Kasumi-1 (cell line): ENCODE data around the gene GRM8.
A peak's percentile ranks its signal among the peaks of the same experiment; 100 is the strongest.
"Not testable (repeated sequence)": the region's sequence is repeated elsewhere in the genome, so short reads cannot be mapped to it uniquely, and the experiment has no call there.

Source experiments
- DNase-seq, 2 experiments: peaks; one replicate each; lab custom pipeline; 2025; lab: John Stamatoyannopoulos, UW

The GRM8 gene

GRCh38 chr7:127029823-127030222, 222.9 kb downstream of the GRM8 start:
- no peak for DNase-seq

GRCh38 chr7:127021857-127022256, 230.9 kb downstream of the GRM8 start:
- DNase-seq = no peak

- no peak for DNase-seq
Measured at GRCh38 chr7:127021019-127021738, 231.6 kb downstream of the GRM8 start.

DNA sequence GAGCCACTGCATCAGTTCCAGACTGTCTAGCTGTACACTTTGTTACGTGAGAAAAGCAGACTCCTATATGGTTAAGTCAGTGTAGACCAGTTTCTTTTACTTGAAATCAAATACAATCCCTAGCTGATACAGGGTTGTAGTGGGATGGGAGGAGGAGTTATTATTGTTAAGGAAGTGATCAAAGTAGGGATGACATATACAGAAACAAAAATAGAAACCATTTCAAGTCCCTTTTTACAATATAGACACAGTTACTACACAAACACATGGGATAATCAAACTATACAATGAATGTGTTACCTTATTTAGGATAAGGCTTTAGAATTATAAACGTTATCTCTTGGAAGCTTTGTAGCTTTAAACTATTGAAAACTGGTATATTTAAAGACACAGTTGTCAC, 233.9 kb downstream of the GRM8 start:
- DNase-seq = no peak

DNA sequence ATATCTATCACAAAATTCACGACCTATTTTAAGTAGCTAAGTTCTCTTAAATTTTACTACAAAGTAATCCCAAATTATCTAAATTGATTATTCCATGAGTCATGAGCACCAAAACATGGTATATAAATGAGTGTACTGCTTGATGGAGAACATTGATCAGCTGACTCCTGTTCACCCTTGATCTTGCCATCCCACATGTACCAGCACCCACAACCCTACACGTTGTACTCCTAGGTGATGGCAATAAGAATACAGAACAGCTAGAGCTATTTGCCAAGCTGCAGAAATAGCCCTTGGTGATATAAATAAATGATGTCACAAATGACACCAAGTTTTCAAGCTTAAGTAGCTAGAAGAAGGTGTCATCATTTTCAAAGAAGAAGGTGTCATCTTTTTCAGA, 235.5 kb downstream of the GRM8 start:
- no peak for DNase-seq

DNA sequence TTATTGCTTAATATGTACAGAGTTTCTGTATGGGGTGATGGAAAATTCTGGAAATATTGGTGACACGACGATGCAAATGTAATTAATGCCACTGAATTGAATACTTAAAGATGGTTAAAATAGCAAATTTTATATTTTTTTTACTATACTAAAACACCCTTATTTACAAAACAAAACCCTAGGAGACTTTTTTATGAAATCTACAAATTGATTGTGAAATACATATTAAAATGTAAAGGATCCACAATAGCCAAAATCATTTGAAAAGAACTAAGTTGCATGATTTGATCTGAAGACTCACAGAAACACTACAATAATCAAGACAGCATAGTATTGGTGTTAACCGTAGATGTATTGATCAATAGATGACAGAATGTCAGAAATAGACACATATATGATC, 252.0 kb downstream of the GRM8 start:
- no peak for DNase-seq

DNA sequence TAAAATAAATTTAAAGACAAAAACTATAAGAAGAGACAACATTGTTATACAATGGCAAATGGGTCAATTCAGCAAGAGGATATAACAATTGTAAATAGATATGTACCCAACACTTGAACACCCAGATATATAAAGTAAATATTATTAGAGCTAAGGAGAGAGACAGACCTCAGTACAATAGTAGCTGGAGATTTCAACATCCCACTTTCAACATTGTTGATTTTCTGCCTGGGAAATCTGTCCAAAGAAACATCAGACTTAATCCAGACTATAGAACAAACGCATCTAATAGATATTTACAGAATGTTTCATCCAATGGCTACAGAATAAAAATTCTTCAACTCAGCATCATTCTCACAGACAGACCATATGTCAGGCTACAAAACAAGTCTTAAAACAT, 256.1 kb downstream of the GRM8 start:
- DNase-seq = no peak

GRCh38 chr7:126993626-126994213, 259.0 kb downstream of the GRM8 start:
- peak; percentile 18 to 27 for DNase-seq

- no peak for DNase-seq
Measured at GRCh38 chr7:126988022-126988421, 264.7 kb downstream of the GRM8 start.

DNA sequence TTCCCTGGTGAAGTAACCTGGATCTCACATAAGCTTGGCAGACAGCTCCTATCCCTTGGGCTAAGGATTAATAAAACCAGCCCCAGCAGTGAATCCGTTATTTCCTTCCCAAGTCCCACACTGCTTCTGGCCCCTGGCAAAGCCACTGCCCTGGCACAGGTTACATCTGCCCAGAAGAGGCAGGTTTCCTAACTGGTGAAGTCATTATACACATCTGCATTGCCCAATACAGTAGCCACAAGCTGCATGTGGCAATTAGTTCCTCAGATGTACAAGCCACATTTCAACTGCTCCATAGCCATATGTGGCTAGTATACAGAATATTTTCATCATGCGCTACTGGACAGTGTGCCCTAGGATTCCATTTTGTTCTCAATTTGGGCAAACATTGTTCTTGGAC, 273.0 kb downstream of the GRM8 start:
- no peak for DNase-seq

DNA sequence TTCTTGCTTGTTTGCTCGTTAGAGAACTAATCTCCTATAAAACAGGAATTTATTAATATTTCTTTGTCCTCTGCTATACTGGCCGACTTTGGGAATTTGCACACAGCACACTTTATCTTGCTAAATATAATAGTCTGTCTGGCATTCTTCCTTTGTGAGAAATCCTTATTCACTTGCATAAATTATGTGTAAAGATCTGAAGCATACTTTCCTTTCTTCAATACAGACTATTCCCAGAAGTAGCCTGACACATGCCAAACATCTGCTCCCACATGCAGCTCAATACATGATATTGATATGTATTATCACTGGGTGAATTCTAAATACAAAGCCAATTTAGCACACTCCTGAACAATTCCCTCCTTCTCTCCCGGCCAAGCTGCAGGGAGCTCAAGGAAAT, 273.9 kb downstream of the GRM8 start:
- DNase-seq = no peak

- DNase-seq = no peak
Measured at GRCh38 chr7:126973066-126973465, 279.7 kb downstream of the GRM8 start.

DNA sequence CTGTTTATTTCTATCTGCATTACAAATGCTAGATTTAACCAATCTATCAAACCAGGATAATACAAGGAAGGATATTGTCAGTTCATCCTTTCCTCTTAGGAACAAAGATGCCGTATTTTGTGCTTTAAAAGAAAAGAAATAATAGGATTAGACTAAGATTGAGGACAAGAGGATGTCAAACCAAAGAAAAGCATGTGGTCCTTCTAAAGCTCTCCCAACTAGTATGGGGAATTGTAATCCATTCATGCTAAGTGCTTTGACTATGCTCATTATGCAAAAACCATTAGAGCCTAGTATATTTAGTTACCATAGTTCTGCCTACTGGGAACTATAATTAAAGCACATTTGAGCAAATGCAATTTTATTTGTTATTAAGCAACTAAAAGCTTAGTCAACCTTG, 280.2 kb downstream of the GRM8 start:
- DNase-seq = no peak

DNA sequence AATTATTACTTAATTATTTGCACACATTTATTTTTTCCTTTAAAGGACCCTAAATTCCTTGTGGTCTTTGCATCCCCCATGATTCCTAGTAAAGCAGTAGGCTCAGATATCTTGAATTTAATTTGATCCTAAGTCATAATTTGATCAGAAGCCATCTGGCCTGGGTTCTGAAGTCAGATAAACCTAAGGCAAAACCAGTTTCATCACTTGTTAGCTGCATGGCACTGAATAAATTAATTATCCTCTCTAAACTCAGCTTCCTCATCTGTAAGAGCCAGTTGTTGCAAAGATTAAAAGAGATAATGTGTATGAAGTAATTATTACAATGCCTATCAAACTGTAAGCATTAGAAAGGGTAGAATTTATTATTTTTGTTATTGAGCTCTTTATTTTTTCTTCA, 293.1 kb downstream of the GRM8 start:
- no peak for DNase-seq

DNA sequence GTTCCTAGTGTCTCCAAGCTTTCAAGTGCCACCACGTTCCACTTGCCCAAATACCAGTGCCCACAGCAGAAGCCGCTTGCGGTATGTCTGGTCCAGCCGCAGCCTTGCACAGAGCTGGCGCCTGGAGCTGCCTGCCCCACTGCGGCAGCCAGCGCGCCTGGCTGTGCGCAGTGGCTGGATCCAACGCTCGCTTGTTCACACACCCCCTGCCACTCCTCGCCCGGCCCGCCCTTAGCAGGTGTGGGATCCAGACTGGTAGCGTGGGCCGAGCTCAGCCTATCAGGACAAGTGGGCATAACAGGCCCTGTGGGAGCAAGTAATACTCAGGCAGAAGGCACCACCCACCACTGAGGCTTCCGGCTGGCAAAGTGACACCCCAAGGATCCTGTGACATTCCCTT, 294.4 kb downstream of the GRM8 start:
- no peak for DNase-seq

DNA sequence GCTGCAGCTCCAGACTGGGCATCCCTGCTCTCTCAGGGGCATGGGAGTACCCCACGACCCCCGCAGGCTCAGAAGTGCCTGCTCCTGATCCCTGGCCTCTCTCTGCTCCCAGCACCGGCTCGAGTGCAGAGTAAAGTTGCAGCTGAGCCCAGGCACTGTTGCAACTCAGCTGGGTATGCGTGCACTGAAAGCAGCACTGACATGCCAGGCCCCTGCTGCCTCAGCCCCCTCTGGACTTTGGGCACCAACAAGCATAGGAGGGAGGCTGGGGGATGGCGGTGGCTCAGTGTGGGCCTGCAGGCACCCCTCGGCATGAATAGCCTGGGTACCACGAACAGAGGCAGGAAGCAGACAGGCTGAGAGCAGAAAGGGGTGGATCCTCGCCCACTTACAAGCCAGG, 295.3 kb downstream of the GRM8 start:
- no peak for DNase-seq

DNA sequence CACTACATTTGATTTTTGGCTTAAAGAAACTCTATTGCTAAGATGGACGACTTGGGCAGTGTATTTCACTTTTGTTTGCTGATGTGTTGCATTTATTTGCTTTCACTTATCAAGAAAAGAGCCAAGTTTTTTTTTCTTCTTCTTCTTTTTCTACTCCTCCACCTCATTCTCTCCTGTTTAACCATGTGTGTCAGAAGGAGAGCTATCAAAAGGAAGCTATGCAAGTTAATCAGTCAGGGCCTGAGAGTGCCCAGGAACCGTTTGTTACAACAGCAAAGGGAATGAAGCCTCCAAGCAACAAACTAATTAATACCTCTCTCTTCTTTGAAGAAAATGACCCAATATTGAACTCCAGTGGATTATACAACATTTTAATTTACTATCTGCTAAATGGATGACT, 299.3 kb downstream of the GRM8 start:
- no peak for DNase-seq

DNA sequence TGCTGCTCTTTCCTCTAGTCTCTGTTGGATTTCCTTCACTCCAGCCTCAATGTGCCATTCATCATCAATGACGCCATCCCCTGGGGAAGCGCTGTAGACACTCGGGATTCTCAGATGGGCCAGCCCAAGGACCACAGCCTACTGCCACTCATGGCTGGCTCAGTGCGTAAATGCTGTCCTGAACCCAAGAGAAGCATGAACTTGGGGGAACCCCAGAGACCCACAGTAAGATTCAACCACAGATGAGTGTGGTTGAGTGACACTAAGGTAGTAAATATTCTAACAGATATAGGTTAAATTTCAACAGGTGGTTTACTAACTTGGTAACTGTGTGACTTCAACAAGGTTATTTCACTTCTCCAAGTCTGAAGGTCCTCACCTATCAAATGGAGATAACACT, 304.1 kb downstream of the GRM8 start:
- no peak for DNase-seq

GRCh38 chr7:126940723-126941307, 311.9 kb downstream of the GRM8 start:
- DNase-seq = no peak

DNA sequence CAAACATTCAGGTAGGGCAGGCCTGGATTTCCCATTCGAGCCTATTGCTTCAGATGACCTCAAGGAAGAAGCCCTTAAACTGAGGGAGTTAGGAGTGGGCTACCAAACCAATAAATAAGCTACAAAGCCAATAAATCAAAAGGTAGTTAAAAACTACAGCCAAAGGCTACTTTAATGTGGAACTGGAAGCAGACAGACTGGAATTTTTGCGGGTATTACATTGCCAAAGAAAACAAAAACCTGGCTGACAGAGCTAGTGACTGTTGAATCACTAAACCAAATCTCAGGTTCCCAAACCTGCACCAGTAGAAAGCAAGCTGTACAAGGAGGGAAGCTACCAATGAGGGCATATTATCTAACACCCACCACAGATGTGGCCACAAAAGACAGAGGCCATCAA, 315.6 kb downstream of the GRM8 start:
- DNase-seq = no peak

DNA sequence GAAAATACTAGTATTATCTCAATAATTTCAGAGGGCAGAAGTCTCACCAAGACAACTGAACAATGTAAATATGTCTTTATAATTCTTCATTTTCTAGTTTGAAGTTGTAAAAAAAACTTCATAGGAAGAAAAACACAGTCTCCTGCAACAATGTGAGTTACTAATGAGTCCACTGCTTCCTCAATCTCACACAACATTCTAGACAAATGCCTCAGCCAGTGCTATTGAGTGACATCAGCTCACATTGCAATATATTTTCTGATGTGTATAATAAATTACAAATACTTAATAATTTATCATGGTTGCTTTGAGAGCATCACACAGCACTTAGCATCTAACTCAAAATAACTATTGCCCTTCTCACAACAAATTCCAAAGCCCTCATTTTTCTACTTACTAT, 321.2 kb downstream of the GRM8 start:
- DNase-seq = no peak

- no peak for DNase-seq
Measured at GRCh38 chr7:126930166-126930565, 322.6 kb downstream of the GRM8 start.

GRCh38 chr7:126924477-126924876, 328.3 kb downstream of the GRM8 start:
- DNase-seq = no peak

GRCh38 chr7:126911627-126912026, 341.1 kb downstream of the GRM8 start:
- not testable (repeated sequence) for DNase-seq
